LNCAP (cell line): Measurements from ENCODE around the gene RBMXL2.

Experiments
- CTCF ChIP-seq: fragments of 450-650 bp; IDR thresholded peaks from 2 replicates; pipeline ENCODE4 v1.5.1; 2017; ENCODE audit warnings: mild to moderate bottlenecking

RBMXL2 gene

GRCh38 chr11:7088921-7089320, at the start of gene RBMXL2:
TSS of gene RBMXL2 (plus strand) at chr11:7088998. CDS start at chr11:7089121, 123 bp downstream.
- 0 out of 2 replicates have a peak, but pooled peaks have one; percentile 8 for TF ChIP-seq CTCF

- no peak for TF ChIP-seq CTCF
Measured at GRCh38 chr11:7046474-7047175, 42.2 kb upstream of the RBMXL2 start.

GRCh38 chr11:7050191-7050590, 38.6 kb upstream of the RBMXL2 start:
- no peak for TF ChIP-seq CTCF

GRCh38 chr11:7056828-7057513, 31.8 kb upstream of the RBMXL2 start:
- TF ChIP-seq CTCF: no peak

GRCh38 chr11:7057641-7058040, 31.2 kb upstream of the RBMXL2 start:
- TF ChIP-seq CTCF: no peak

- TF ChIP-seq CTCF: no peak
Measured at GRCh38 chr11:7060868-7061267, 27.9 kb upstream of the RBMXL2 start.

GRCh38 chr11:7062534-7062933, 26.3 kb upstream of the RBMXL2 start:
- no peak for TF ChIP-seq CTCF
